HG02885 (cell line): ENCODE measurements around the gene PARP3.

Experiments
- ATAC-seq: cut with Tn5 transposase; IDR thresholded peaks from one replicate; pipeline ENCODE4 v1.9.1; 2021; ENCODE audit warnings: mild to moderate bottlenecking; ENCODE audit not compliant: unreplicated experiment, poor library complexity

PARP3 gene

DNA sequence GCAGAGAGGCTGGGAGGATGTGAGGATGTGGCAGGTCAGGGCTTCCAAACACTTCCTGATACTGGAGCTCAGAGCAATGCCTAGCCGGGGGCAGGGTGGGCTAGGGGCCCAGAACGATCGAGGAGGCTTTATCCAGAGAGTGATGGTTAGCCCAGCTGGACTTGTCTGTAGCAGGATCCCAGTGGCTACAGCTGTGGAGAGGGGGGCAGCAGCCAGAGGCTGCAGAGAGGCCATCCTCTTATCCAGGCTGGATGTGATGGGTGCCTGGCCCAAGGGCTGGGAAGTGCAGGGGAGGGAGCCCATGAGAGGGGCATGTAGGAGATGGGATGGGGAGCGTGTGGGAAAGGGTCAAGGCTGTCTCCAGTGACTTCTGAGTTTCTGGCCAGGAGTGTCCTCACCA, 4.6 kb downstream of the PARP3 start:
- no peak for ATAC-seq

DNA sequence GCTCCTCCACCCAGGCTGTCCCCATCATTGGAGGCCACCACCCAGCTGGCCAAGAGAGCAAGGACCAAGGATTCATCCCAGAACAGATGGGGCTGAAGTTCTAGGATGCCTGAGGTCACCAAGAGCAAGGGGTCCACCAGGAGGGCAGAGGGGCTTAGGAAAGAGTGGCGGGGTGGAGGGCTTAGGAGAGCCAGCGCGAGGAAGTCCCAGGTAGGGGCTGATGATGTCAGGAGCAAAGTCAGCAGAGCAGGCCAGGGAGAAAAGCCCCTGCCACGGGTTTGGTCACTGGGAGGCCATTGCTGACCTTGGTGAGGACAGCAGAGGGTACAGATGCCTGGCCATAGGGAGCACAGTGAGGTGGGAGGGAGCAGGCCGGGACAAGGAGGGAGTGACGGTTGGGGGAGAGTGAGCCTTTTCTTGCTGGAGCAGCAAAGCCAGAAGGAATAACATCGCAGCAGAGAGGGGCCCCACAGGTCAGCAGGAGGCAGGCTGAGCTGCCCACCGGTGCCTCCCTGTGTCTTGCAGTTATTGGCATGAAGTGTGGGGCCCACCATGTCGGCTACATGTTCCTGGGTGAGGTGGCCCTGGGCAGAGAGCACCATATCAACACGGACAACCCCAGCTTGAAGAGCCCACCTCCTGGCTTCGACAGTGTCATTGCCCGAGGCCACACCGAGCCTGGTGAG, 5.2 kb downstream of the PARP3 start:
- ATAC-seq: no peak

DNA sequence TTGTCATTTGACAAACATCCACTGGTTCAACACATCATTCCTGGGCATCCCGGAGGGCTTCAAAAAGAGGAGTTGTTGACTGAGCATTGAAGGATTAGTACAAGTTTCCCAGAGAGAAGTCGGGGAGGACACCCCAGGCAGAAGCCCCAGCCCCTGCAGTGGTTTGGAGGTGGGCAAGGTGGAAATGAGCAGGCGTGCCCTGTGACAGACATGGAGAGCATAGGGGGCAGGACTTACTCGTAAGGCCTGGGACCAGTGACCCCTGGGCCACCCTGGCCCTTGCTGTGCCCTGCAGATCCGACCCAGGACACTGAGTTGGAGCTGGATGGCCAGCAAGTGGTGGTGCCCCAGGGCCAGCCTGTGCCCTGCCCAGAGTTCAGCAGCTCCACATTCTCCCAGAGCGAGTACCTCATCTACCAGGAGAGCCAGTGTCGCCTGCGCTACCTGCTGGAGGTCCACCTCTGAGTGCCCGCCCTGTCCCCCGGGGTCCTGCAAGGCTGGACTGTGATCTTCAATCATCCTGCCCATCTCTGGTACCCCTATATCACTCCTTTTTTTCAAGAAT, 5.9 kb downstream of the PARP3 start:
- ATAC-seq: no peak

DNA sequence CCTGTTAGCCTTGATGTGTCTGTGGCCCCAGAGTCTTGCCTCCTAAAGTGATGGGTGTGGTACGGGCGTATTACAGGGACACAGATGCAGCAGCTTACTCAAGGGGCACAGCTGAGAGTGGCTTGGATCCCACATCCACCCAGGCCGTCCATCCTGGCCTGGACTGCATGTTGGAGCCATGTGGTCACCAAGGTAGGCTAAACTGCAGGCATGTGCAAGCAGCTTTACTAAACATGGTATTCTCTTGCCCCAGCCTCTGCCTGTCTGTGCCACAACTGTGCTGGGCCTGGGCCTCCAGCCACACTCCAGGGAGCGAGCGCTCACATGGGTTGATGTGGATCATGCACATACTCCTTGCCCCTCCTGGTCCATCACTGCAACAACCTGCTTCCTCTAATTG, 7.0 kb downstream of the PARP3 start:
- ATAC-seq: no peak

DNA sequence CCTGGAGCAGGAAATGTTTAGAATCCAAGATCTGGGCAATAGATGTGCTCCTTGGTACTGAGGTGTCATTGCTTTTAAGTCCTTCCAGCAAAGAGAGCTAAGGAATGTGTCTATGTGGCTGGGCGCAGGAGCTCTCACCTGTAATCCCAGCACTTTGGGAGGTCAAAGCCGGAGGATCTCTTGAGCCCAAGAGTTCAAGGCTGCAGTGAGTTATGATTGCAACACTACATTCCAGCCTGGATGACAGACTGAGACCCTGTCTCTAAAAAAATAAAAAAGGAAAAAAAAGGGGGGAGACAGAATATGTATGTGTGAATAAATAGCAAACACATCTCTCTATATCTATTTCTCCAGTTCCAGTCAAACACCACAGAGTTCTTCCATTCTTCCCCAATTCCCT, 8.7 kb downstream of the PARP3 start:
- no peak for ATAC-seq

DNA sequence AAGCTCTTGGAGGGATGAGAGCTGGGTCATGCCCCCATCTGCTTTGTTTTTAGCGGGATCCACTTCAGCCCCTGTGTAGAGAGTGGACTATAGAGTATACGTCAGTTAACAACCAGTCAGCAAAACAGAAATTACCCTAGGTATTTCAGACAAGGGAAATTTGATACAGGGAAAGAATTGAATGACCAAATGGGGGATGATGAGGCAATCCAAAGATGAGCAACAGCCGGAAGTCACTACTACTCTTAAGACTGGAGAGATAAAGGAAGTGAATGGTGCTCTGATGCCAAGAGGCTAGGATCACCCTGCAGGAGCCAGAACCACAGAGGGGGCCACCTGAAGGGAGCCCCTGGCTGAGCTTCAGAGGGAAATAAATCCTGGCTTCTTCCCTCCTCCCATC, 11.3 kb downstream of the PARP3 start:
- no peak for ATAC-seq

DNA sequence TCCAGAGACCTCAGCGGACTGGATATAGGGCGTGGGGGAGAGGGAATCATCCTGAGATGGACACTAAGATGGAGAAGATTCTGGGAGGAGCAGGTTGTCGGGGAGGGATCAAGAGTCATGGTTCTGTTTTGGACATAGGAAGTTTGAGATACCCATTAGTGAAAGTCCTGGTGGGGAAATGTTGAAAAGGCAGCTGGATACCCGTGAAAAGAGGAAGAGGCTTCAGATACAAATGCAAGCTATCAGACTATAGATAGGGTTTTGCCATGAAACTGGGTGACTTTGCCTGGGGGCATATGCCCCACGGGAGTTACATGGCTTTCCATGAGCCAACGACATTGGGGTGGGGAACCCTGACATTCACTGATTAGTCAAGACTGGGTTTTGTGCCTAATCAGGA, 11.9 kb downstream of the PARP3 start:
- ATAC-seq: no peak

DNA sequence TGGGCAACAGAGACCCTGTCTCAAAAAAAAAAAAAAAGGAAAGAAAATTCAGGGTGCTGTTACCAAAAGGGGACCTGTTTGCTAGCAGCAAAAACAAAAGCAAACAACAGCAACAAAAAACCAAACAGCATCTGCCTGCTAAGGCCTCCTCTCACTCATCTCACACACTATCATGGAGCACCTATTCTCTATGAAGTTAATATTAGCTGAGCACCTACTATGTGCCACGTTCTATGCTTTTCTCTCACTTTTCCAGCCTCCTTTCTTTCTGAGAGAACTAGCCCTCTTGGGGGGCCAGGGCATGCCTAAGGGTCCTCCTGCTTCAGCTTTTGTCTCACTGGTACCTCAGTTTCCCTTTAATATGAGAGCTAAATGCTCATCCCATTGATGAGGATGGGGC, 12.6 kb downstream of the PARP3 start:
- no peak for ATAC-seq

DNA sequence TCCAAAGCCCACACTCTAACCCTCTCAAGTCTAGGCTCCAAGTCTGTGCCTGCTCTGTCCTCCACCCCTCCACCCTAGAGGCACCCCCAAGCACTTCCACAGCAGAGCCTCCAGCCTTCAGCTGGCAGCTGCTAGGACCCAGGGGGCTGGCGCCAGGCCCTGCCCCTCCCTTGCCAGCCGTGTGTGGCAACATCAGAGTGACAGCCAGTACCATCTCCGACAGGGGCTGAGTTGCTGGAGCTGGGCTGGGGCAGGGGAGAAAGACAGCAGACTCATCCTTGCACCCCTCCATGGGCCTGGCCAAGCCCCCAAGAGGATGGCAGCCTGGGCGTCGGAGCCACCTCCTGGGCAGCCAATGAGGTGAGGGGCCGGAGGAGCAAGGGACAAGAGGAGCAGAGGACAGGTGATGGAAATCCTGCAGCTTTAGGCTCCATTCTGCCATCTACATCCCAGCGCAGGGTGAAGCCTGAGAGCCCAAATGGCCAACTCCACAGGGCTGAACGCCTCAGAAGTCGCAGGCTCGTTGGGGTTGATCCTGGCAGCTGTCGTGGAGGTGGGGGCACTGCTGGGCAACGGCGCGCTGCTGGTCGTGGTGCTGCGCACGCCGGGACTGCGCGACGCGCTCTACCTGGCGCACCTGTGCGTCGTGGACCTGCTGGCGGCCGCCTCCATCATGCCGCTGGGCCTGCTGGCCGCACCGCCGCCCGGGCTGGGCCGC, 13.2 kb downstream of the PARP3 start, which contains the start of gene GPR62:
Gene GPR62, plus strand, starts transcription at position 207 of the 718 bp plus-strand sequence. Its CDS starts 272 bp downstream, at position 479.
- no peak for ATAC-seq

DNA sequence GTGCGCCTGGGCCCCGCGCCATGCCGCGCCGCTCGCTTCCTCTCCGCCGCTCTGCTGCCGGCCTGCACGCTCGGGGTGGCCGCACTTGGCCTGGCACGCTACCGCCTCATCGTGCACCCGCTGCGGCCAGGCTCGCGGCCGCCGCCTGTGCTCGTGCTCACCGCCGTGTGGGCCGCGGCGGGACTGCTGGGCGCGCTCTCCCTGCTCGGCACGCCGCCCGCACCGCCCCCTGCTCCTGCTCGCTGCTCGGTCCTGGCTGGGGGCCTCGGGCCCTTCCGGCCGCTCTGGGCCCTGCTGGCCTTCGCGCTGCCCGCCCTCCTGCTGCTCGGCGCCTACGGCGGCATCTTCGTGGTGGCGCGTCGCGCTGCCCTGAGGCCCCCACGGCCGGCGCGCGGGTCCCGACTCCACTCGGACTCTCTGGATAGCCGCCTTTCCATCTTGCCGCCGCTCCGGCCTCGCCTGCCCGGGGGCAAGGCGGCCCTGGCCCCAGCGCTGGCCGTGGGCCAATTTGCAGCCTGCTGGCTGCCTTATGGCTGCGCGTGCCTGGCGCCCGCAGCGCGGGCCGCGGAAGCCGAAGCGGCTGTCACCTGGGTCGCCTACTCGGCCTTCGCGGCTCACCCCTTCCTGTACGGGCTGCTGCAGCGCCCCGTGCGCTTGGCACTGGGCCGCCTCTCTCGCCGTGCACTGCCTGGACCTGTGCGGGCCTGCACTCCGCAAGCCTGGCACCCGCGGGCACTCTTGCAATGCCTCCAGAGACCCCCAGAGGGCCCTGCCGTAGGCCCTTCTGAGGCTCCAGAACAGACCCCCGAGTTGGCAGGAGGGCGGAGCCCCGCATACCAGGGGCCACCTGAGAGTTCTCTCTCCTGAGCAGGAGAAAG, 14.0 kb downstream of the PARP3 start:
- ATAC-seq: no peak

DNA sequence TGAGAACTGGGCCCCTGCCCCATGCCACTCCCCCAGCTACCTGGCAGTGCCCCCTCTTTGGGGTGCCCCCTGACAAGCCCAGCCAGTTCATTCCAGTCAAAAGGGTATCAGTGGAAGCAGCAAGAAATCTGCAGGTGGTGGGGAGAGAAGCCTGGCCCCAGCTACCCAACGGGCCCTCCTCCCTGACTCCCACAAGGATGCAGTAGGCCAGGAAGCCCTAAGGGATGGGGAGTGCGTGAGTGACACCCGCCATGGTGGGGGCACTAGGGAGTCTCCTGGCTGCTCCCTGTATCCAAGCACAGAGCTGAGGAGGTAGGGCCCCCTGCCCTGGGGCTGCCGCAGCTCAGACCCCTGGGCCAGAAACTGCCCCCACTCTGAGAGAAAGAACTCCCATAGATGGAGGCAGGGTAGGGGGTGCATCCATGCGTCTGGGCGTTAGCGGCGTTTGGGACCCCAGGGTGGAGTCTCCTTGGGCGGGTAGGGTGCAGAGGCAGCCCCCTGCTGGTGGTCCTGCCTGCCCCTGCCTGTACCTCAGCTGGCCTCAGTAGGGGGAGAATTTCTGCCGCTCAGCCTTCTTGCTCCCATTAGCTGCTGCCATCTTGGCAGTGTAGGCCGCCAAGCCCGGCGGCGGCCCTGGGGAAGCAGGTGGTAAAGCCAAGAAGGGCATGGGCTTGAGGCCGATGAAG, 15.5 kb downstream of the PARP3 start:
- ATAC-seq: no peak

DNA sequence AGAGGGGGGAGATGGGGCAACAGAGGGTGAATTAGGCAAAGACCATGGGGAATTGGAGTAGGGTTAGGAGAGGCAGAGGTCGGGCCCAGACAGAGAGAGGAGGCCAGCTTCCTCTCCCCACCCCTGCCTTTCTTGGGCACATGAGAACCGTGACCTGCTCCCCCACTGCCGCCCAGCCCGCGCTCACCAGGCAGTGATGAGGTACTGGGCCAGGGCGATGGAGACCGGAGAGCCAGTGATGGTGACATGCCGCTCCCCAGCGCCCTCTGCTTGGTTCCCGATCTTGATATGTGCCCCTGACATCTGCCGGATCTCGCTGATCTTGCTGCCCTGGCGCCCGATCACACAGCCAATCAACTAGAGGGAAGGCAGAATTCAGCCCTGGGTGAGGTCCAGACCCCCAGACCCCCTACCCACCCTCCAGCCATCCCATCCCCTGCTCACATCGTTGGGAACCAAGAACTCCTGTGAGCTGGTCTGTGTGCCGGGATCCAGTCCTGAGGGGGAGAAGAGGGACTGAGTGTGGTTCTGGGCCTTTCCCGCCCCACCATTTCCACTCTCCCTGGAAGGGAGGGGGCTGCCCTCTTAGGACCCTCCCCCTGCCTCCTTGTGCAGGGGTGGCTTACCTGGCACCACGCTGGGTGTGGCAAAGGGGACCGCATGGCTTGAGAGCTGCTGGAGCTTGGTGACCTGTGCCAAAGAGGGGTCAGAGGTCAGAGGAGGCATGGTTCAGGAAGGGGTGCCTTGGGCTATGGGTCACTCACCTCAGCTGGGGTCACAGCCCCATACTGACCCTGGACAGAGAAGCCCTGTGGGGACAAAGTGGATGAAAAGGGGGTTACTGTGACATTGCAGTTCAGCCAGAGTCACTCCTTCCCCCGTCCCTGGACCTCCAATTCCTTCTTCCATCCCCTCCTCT, 16.7 kb downstream of the PARP3 start:
- no peak for ATAC-seq

DNA sequence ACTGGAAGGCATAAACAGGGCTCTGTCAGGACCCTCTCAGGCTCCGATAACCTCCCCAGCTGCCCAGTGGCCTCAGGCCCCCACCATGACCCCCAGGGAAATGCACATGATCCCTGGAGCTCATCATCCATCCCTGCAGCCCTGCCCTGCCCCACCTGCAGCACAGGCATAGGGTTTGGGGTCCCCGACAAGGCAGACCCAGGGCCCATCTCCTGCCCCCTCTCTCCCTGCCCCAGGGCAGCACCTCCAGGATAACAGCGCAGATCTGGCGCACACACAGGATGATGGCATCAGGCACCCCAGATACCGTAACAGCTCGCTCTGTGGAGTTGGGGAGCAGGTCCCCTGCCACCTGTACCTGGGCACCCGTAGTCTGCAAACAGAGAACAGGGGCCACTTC, 17.5 kb downstream of the PARP3 start:
- ATAC-seq: no peak

DNA sequence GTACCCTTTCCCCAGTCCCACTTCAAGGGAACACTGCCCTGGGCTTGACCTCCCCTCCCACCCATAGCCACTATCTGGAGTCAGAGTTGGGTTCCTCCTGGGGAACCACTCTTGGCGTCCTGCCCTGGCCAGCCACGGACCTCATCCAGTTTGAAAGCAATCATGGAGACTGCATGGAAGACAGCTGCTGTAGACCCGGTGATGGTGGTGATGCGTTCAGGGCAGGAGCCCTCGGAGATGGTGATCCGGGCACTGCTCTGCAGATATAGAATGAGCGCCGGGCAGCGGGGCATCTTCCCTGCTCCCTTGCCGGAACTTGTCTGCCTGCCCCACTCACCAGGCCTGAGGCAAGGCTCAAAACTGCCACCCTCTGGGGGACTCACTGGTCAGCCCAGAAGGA, 18.2 kb downstream of the PARP3 start:
- ATAC-seq: no peak

DNA sequence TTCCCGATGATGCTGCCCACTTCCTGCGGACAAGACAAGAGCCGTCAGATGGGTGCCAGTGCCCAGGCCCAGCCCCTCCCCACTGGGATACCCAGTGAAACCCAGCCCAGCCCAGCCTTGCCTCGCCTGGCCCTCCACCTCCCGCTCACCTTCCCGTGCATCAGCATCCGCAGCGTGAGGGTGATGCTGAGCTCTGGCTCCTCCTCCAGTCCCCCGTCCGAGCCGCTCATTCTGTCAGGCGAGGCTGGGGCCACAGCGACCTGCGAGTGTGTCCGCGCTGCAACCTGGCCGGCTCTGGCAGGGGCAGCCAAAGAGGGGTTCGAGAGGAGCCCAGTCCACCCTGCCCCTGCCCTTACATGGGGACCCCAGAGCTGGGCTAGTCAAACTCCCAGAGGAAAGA, 18.8 kb downstream of the PARP3 start:
- no peak for ATAC-seq

DNA sequence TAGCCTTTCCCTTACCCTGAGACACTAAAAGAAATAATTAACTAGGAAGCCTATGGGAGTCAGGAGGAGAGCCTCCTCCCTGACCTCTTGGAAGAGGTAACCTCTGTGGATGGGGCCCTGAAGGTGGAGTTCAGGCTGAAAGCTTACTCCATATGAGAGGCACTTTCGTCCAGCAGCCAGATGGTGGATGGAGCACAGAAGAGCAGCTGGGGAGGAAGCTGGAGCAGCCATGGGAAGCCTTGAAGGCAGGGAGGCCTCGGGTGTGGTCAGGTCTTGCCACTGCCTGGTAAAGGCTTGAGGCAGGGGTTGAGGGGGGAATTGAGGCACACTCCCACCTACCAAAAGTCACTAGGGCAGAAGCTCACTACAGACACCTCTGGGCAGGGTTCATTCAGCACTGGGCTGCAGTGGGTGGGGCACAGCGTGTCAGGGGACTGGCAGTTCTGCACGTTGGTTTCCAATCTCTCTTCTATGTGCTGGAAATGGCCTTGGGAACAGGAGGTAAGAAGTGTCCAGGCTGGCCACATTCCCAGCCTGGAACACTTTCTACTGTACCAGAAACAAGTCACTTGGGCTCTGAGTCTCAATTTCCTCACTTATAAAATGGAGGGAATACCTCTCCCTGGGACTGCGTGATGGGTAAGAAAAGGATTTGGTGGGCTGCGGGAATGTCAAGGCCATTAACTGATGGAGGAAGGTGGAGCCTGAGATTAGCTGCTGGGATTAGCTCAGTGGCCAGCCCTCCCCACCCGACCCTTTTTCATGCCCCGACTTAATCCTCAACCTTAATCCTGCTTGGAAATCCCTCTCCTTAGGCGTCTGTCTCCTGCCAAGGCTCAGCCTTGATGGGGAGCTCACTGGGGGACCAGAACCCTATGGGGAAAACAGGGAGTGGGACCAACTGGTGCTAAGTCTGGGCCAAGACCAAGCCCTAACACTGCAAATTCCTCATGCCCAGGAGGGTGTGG, 19.7 kb downstream of the PARP3 start:
- ATAC-seq: no peak

DNA sequence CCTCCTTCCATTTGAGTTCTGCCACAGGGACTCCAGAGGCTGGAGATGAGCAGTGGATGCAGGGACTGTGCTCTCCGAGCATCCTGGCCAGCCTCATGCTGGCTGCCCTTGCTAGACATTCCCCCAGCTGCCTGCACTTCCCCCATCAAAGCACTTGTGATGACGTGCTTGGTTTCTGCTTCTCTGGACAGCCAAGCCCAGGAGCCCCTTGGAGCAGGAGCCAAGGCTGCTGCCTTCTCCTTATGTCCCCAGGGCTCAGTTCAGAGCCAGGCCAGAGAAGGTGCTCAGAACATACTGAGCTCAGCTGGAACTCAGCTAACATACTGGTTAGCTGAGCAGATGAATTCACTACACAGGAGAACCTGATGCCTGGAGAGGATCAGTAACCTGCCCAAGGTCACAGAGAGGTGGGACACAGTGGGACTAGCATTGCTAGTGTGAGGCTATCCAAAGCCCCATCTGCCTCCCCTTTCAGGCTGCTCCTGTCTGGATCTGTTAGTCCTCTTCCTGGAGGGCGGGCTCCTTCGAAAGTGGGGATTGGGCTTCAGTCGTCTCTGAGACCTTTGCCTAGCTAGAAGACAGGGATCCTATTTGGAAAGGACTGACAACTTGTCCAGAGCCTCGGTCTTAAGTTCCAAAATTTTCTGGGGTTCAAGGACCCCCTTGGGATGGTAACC, 20.8 kb downstream of the PARP3 start:
- ATAC-seq: no peak
